Neural progenitor cell (in vitro differentiated cells): Measurements from ENCODE around the gene GP9.
"Not testable (repeated sequence)": the region's sequence is repeated elsewhere in the genome, so short reads cannot be mapped to it uniquely, and the experiment has no call there.

Experiments
- EZH2 ChIP-seq: fragments of 200-600 bp; sonication (generic); IDR thresholded peaks from 2 replicates; pipeline ENCODE4 v1.6.1; 2017; ENCODE audit warnings: antibody characterized with exemption, mild to moderate bottlenecking, moderate library complexity
- EZH2phosphoT487 ChIP-seq: fragments of 200-600 bp; sonication (generic); IDR thresholded peaks from 2 replicates; pipeline ENCODE4 v1.6.1; 2017; ENCODE audit warnings: antibody characterized with exemption
- TF ChIP-seq, protein P1 (sequence below): fragments of 200-600 bp; sonication (generic); IDR thresholded peaks from 2 replicates; pipeline ENCODE4 v1.5.1; 2017; ENCODE audit warnings: antibody characterized with exemption, mild to moderate bottlenecking

DNA sequence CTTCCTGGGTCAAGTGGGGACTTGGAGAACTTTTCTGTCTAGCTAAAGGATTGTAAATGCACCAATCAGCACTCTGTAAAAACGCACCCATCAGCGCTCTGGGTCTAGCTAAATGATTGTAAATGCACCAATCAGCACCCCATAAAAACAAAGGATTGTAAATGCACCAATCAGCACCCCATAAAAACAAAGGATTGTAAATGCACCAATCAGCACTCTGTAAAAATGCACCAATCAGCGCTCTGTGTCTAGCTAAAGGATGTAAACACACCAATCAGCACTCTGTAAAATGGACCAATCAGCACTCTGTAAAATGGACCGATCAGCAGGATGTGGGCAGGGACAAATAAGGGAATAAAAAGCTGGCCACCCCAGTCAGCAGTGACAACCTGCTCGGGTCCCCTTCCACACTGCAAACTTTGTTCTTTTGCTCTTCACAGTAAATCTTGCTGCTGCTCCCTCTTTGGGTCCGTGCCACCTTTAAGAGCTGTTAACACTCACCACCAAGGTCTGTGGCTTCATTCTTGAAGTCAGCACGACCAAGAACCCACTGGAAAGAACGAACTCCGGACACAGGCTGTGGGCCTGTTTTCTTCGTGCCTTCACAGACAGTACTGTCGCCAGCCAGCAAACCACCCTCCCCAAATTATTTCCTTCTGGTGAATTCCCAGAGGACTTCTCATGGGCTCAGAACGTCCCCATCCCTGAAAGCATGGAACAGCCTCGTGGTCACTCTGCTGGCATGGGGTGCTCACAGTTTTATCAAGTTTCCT is 8.9 kb downstream of the GP9 start:
- TF ChIP-seq, protein P1, sequence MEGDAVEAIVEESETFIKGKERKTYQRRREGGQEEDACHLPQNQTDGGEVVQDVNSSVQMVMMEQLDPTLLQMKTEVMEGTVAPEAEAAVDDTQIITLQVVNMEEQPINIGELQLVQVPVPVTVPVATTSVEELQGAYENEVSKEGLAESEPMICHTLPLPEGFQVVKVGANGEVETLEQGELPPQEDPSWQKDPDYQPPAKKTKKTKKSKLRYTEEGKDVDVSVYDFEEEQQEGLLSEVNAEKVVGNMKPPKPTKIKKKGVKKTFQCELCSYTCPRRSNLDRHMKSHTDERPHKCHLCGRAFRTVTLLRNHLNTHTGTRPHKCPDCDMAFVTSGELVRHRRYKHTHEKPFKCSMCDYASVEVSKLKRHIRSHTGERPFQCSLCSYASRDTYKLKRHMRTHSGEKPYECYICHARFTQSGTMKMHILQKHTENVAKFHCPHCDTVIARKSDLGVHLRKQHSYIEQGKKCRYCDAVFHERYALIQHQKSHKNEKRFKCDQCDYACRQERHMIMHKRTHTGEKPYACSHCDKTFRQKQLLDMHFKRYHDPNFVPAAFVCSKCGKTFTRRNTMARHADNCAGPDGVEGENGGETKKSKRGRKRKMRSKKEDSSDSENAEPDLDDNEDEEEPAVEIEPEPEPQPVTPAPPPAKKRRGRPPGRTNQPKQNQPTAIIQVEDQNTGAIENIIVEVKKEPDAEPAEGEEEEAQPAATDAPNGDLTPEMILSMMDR, result not testable (repeated sequence)
- TF ChIP-seq EZH2, EZH2phosphoT487: not testable (repeated sequence)
